ENCODE measurements around the gene PDCD6IP.

PDCD6IP gene

DNA sequence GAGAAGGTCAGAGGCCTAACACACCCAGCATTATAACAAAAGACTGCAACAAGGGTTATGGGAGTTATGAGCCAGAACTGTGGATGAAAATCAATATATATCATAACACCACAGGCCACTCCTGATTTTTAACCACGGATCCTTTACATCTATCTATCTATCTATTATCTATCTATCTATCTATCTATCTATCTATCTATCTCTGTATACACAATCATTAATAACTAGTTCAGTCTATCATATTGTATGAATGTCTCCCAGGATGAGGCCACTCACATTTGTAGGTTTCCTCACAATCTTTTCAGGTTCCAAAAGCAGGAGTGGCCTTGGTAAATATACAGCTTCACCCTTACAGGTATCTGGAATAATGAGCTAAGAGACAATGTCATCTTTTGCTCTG, 94.2 kb downstream of the PDCD6IP start:
- peaks cover 8% of the 10 kb centered on the region for H3K4me1 Mint-ChIP-seq
- H3K27me3 Mint-ChIP-seq (ENCODE audit: low read depth, poor library complexity) = peaks cover 4% of the 10 kb centered on the region
- no peaks in the 10 kb centered on the region for H3K36me3 Mint-ChIP-seq (ENCODE audit: low read depth)
- H3K27ac Mint-ChIP-seq = no peak overlapping the region
- no peaks in the 10 kb centered on the region for H3K9me3 Mint-ChIP-seq
- no peak overlapping the region for H3K4me3 Mint-ChIP-seq
- no peak for DNase-seq
- TF ChIP-seq, protein P1, sequence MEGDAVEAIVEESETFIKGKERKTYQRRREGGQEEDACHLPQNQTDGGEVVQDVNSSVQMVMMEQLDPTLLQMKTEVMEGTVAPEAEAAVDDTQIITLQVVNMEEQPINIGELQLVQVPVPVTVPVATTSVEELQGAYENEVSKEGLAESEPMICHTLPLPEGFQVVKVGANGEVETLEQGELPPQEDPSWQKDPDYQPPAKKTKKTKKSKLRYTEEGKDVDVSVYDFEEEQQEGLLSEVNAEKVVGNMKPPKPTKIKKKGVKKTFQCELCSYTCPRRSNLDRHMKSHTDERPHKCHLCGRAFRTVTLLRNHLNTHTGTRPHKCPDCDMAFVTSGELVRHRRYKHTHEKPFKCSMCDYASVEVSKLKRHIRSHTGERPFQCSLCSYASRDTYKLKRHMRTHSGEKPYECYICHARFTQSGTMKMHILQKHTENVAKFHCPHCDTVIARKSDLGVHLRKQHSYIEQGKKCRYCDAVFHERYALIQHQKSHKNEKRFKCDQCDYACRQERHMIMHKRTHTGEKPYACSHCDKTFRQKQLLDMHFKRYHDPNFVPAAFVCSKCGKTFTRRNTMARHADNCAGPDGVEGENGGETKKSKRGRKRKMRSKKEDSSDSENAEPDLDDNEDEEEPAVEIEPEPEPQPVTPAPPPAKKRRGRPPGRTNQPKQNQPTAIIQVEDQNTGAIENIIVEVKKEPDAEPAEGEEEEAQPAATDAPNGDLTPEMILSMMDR (IDR thresholded peaks at IDR 0.05) = no peak

DNA sequence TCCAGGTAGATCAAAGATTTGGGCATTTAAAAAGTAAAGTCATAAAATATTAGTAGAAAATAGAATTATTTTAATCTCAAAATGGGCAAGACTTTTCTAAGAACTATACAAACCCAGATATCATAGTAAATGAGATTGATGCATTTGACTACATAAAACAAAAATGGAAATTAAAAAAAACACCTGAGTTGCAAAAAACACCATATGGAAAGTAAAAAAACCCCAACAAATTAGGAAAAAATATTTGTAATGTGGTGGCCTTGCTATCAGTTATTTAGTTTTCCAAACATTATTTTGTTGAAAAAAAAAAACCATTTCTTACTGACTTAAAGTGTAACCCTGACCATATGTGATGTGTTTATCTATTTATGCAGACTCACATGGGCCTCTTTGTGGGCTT, 97.2 kb downstream of the PDCD6IP start:
- no peak for DNase-seq
- peaks cover 3% of the 10 kb centered on the region for H3K27me3 Mint-ChIP-seq (ENCODE audit: low read depth, poor library complexity)
- no peak overlapping the region for H3K4me3 Mint-ChIP-seq
- peaks cover 8% of the 10 kb centered on the region for H3K9me3 Mint-ChIP-seq
- no peak overlapping the region for H3K27ac Mint-ChIP-seq
- H3K4me1 Mint-ChIP-seq = peaks cover 8% of the 10 kb centered on the region
- peaks cover 4% of the 10 kb centered on the region for H3K36me3 Mint-ChIP-seq (ENCODE audit: low read depth)
- TF ChIP-seq, protein P1 (IDR thresholded peaks at IDR 0.05) = no peak

DNA sequence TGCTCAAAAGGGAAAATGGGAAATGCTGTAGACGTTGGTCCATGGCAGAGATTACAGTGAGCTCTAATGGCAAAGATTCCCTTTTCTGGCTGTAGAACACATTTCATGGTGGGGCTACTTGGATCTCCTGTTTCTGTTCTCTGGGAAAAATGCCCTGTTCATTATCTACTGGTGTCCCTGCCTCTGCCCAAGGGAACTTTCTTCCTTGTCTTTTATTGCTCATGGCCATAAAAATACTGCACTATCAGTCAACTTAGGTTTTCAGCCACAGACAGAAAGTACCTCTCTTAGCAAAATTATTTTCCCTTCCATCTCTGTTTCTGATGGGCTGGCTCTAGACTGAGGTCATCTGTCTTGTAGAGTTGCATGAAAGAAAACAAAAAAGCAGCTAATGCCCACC, 98.9 kb downstream of the PDCD6IP start:
- TF ChIP-seq, protein P1 (IDR thresholded peaks at IDR 0.05) = no peak
- H3K4me3 Mint-ChIP-seq = no peak overlapping the region
- no peak for DNase-seq

DNA sequence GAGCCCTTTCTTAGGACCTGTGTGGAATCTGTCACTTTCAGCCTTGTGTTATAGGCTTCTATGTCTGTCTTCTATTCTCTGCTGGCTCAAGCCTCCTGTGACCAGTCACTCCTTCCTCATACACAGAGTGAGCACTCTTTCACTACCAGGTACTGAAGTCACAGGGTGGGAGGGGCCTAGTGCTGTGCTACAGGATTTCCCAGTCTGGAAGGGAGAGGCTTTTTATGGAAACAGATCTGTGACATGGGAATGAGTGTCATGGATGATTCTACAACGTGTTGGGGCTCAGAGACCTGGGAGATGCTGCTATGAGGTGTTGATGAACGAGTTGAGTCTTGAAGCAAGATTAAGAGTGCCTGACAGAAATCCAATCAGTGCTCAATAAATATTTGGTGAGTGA, 100.5 kb downstream of the PDCD6IP start:
- Mint-ChIP-seq H3K4me1 (peaks cover 8% of the 10 kb centered on the region), H3K36me3 (ENCODE audit: low read depth) (peaks cover 4% of the 10 kb centered on the region), H3K4me3 (no peak overlapping the region), H3K27ac (no peak overlapping the region), H3K27me3 (ENCODE audit: low read depth, poor library complexity) (peaks cover 3% of the 10 kb centered on the region), H3K9me3 (peaks cover 8% of the 10 kb centered on the region)
- no peak for DNase-seq
- TF ChIP-seq, protein P1 (IDR thresholded peaks at IDR 0.05) = no peak

More for the DNA sequence above, 98.9 kb downstream of the PDCD6IP start:
- H3K27me3 Mint-ChIP-seq (ENCODE audit: low read depth, poor library complexity) = peaks cover 3% of the 10 kb centered on the region
- peaks cover 8% of the 10 kb centered on the region for H3K9me3 Mint-ChIP-seq
- H3K36me3 Mint-ChIP-seq (ENCODE audit: low read depth) = peaks cover 4% of the 10 kb centered on the region
- H3K4me1 Mint-ChIP-seq = peaks cover 8% of the 10 kb centered on the region
- H3K27ac Mint-ChIP-seq = no peak overlapping the region

DNA sequence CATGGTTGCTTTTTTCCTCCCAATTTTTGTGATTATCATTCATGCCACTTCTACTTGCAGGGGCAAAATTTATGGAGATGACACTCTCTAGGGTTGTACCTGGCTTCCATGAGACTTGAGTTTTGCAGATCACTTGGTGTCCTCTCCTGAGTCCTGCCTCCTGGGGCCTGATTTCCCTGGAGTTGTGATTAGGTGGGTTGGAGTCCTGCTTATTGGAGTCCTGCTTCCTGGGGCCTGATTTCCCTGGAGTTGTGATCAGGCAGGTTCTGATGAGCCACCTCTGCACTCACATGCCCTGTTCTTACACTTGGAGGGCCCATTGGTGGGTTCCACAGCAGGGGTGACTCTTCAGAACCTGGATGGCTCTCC, 102.0 kb downstream of the PDCD6IP start:
- Mint-ChIP-seq H3K4me3 (no peak overlapping the region), H3K9me3 (peaks cover 8% of the 10 kb centered on the region), H3K36me3 (ENCODE audit: low read depth) (peaks cover 4% of the 10 kb centered on the region), H3K4me1 (peaks cover 6% of the 10 kb centered on the region), H3K27ac (no peak overlapping the region), H3K27me3 (ENCODE audit: low read depth, poor library complexity) (peaks cover 6% of the 10 kb centered on the region)
- DNase-seq = no peak
- TF ChIP-seq, protein P1 (IDR thresholded peaks at IDR 0.05) = no peak

DNA sequence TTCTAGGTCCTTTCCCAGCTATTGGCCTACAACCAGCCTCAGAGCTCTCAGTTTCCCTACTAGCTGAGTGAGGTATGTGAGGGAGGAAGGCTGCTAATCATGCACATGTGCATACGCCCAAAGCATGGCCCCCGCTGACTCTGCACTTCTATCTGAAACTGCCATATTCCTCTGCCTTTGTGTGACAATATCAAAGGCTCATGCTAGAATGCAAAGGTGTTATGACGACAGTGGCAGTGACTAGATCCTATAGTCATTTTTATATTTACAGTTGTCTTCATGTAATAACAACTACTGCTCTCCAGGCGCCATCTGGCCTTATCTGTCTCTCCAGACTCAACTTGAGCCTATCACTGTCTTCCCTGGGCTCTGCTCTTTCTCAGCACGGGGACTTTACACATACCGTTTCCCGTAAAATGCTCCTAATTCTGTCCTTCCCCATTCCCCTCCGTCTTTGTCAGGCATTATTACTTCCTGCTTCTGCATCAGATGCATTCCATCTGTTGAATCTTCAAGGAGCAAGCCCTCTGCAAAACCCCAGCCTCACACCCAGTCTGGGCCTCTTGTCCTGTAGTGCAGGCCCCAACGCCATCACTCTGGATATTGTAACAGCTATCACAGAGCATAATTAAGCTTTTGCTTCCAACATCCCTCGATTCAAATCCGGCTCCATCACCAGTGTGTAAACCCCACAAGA, 102.5 kb downstream of the PDCD6IP start:
- Mint-ChIP-seq H3K9me3 (peaks cover 8% of the 10 kb centered on the region), H3K4me3 (no peak overlapping the region), H3K27me3 (ENCODE audit: low read depth, poor library complexity) (peaks cover 6% of the 10 kb centered on the region), H3K27ac (no peak overlapping the region), H3K4me1 (peaks cover 6% of the 10 kb centered on the region), H3K36me3 (ENCODE audit: low read depth) (peaks cover 4% of the 10 kb centered on the region)
- TF ChIP-seq, protein P1 (IDR thresholded peaks at IDR 0.05) = no peak
- DNase-seq = no peak

All from nephron progenitor cell (in vitro differentiated cells).